Thyroid gland (tissue), 4 donors: ENCODE data around the gene AZGP1. TPM values are rescaled to one million over a fixed set of nuclear protein-coding genes. Genes with fewer than 3 reads are reported as not detected.
"Not testable (repeated sequence)": the region's sequence is repeated elsewhere in the genome, so short reads cannot be mapped to it uniquely, and the experiment has no call there.

Source experiments
- DNase-seq, 2 donors: peaks; one replicate each; pipeline ENCODE4 v3.0.0-alpha.2; 2019
- H3K27ac ChIP-seq, 3 donors: fragments of 200-600 bp; sonication (generic); 1 replicate in 2 of 3; 2 replicates in 1 of 3; pipeline ENCODE4 v1.5.1; 2016 to 2019; ENCODE audit warnings: mild to moderate bottlenecking in 1 of 3, moderate library complexity in 1 of 3
- H3K27me3 ChIP-seq: fragments of 200-600 bp; sonication (generic); one replicate; pipeline ENCODE4 v1.5.1; 2019
- H3K36me3 ChIP-seq, 2 donors: fragments of 200-600 bp; sonication (generic); one replicate each; pipeline ENCODE4 v1.5.1; 2016 to 2019
- H3K4me1 ChIP-seq, 2 donors: fragments of 200-600 bp; sonication (generic); one replicate each; pipeline ENCODE4 v1.5.1; 2017 to 2019
- H3K4me3 ChIP-seq, 3 donors: fragments of 200-600 bp; sonication (generic); replicated peaks in 1 of 3; 1 replicate in 2 of 3; 2 replicates in 1 of 3; pipeline ENCODE4 v1.5.1; 2016; ENCODE audit warnings: mild to moderate bottlenecking in 1 of 3
- H3K9me3 ChIP-seq: fragments of 200-600 bp; sonication (generic); one replicate; pipeline ENCODE4 v1.5.1; 2017
- POLR2A ChIP-seq, 2 donors: fragments of 450-650 bp; IDR thresholded peaks; one replicate each; pipeline ENCODE4 v1.6.1; 2017; ENCODE audit warnings: antibody characterized with exemption in 2 of 2, mild to moderate bottlenecking in 2 of 2, moderate library complexity in 1 of 2
- WGBS, 2 donors: methylation state at CpG; one replicate each; pipeline ENCODE4 v1.1.5; 2017; 5-methylcytosine and 5-hydroxymethylcytosine counted together
- intact Hi-C: fragments of 100-400 bp; cut with DNase I; formaldehyde crosslinking; loops from one replicate; pipeline ENCODE4 v1.15.1; 2023
- total RNA-seq, 4 donors: library from RNA; depleted of rRNA; stranded (reverse); fragments of >200 nt; gene quantifications; one replicate each; pipeline ENCODE4 v1.2.3, GENCODE V29; 2016
- TF ChIP-seq, protein P1 (sequence below), 6 experiments: fragments of 200-600 bp in 3 of 6; fragments of 450-650 bp in 3 of 6; sonication (generic) in 3 of 6; IDR thresholded peaks; one replicate each; pipeline ENCODE4 v1.5.1; 2016 to 2019; ENCODE audit warnings: antibody characterized with exemption in 6 of 6, mild to moderate bottlenecking in 2 of 6, inconsistent platforms in 1 of 6, moderate library complexity in 1 of 6

AZGP1 gene
- total RNA-seq, 4 donors from 2014 or later, result 1.6 to 3.5 (median 3.1) TPM; not detected in 1

DNA sequence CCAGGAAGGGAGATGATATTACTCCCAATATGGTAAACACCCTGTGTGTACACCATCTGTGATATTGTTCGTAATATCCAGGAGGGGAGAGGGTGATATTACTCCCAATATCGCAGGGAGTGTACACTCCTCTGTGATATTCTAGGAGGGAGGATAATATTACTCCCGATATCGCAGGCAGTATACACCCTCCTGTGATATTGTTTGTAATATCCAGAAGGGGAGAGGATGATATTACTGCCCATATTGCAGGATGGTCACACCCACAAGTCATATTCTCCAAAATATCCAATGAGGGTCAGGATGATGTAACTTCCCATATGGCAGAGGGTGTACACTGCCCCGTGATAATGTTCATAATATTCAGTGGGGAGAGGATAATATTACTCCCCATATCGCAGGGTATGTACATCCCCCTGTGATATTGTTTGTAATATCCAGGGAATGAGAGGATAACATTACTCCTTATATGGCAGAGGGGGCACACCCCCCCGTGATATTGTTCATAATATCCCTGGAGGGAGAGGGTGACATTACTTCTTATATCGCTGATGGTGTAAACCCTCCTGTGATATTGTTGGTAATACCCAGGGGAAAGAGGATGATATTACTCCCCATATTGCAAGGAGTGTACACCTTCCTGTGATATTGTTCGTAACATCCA lies 17.1 kb downstream of the AZGP1 start:
- H3K4me1 ChIP-seq, result no peaks in the 10 kb centered on the region
- WGBS, 2 donors, result 73 to 76% methylated on average over 9 of the region's 9 CpGs
- H3K36me3 ChIP-seq, result no peaks in the 10 kb centered on the region
- no peaks in the 10 kb centered on the region for H3K9me3 ChIP-seq
- H3K27me3 ChIP-seq, result no peaks in the 10 kb centered on the region
- no peak overlapping the region for H3K4me3 ChIP-seq
- H3K27ac ChIP-seq, result no peak overlapping the region
- DNase-seq, result no peak
- intact Hi-C loops, result no loop called here
- TF ChIP-seq POLR2A (IDR thresholded peaks at IDR 0.05), result no peak
- TF ChIP-seq, protein P1, sequence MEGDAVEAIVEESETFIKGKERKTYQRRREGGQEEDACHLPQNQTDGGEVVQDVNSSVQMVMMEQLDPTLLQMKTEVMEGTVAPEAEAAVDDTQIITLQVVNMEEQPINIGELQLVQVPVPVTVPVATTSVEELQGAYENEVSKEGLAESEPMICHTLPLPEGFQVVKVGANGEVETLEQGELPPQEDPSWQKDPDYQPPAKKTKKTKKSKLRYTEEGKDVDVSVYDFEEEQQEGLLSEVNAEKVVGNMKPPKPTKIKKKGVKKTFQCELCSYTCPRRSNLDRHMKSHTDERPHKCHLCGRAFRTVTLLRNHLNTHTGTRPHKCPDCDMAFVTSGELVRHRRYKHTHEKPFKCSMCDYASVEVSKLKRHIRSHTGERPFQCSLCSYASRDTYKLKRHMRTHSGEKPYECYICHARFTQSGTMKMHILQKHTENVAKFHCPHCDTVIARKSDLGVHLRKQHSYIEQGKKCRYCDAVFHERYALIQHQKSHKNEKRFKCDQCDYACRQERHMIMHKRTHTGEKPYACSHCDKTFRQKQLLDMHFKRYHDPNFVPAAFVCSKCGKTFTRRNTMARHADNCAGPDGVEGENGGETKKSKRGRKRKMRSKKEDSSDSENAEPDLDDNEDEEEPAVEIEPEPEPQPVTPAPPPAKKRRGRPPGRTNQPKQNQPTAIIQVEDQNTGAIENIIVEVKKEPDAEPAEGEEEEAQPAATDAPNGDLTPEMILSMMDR (IDR thresholded peaks at IDR 0.05), result no peak

DNA sequence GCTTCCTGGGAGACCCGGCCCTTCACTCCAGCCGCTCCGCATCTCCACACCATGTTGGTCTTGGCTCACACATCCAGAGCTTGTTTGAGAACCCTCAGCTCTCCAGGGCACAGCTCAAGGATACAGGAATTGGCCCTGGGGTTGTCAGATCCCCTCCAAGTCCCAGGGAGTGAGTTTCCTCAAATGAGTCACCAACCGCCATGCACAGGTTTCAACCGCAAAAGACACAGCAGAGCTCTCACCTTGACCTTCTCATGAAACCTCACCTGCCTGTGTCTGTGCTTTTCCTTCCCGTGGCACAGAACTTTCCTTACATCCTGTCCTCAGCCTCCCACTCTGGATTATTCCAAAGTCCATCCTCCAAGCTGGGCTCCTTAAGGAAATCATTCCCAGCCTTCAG lies 20.6 kb downstream of the AZGP1 start:
- no peaks in the 10 kb centered on the region for H3K36me3 ChIP-seq
- H3K4me3 ChIP-seq, result no peak overlapping the region
- intact Hi-C loops, result no loop called here
- no peak overlapping the region for H3K27ac ChIP-seq
- H3K4me1 ChIP-seq, result no peaks in the 10 kb centered on the region
- no peaks in the 10 kb centered on the region for H3K27me3 ChIP-seq
- DNase-seq, result no peak
- no peak for TF ChIP-seq POLR2A (IDR thresholded peaks at IDR 0.05)
- TF ChIP-seq, protein P1 (IDR thresholded peaks at IDR 0.05), result no peak
- WGBS, 2 donors, result 87 to 93% methylated on average over 6 of the region's 6 CpGs
- no peaks in the 10 kb centered on the region for H3K9me3 ChIP-seq

DNA sequence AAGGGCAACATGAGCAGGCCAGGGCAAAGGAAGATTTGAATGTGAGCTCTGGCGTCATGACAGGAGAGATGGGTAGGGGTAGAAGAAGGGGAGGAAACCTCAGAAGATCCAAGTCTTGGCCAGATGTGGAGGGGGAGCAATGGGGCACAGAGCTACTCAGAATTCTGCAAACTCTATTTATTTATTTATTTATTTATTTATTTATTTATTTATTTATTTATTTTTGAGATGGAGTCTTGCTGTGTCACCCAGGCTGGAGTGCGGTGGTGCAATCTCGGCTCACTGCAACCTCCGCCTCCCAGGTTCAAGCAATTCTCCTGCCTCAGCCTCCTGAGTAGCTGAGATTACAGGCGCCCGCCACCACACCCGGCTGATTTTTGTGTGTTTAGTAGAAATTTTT lies 21.2 kb downstream of the AZGP1 start:
- H3K4me3 ChIP-seq, intact Hi-C loops, H3K27me3 ChIP-seq, H3K4me1 ChIP-seq, H3K36me3 ChIP-seq, H3K9me3 ChIP-seq, DNase-seq, H3K27ac ChIP-seq: not testable (repeated sequence)
- WGBS, 2 donors, result 90 to 91% methylated on average over 7 of the region's 7 CpGs

DNA sequence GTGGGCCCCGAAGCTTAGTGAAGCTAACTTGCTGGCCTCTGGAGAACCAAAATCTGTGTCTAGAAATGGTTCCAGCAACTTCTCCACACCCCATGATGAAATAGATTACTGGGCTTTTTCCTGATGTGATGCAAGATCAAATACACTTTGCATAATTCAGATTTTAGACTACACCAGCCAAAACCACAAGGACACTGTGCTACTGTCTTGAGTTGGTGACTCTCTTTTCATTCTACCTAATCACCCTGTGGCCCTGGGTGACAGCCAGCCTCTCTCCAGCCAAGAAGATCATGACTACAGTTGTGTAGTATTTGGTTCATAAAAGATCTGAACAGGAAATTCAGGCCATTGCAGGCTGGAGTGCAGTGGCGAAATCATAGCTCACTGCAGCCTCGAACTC lies 22.2 kb downstream of the AZGP1 start:
- H3K27ac ChIP-seq, result no peak overlapping the region
- TF ChIP-seq POLR2A (IDR thresholded peaks at IDR 0.05), result no peak
- TF ChIP-seq, protein P1 (IDR thresholded peaks at IDR 0.05), result no peak

DNA sequence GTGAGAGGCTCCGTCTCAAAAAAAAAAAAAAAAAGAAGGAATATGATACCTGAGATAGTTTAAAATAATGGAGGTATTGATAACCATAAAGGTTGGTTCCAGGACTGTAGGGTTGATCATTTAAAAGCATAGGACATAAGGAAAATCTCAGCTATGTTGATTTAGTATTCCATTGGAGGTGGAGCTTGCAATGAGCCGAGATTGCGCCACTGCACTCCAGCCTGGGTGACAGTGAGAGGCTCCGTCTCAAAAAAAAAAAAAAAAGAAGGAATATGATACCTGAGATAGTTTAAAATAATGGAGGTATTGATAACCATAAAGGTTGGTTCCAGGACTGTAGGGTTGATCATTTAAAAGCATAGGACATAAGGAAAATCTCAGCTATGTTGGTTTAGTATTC lies 23.2 kb downstream of the AZGP1 start:
- DNase-seq, H3K4me3 ChIP-seq, H3K4me1 ChIP-seq, H3K9me3 ChIP-seq, H3K27me3 ChIP-seq, H3K27ac ChIP-seq, intact Hi-C loops, H3K36me3 ChIP-seq: not testable (repeated sequence)
- 68 to 73% methylated on average over 4 of the region's 4 CpGs for WGBS, 2 donors

More for the DNA sequence above, 22.2 kb downstream of the AZGP1 start:
- Histone ChIP-seq H3K4me1 (no peaks in the 10 kb centered on the region), H3K4me3 (no peak overlapping the region), H3K27me3 (no peaks in the 10 kb centered on the region), H3K9me3 (no peaks in the 10 kb centered on the region), H3K36me3 (no peaks in the 10 kb centered on the region)
- intact Hi-C loops, result no loop called here
- 78 to 90% methylated on average over 3 of the region's 3 CpGs for WGBS, 2 donors
- DNase-seq, result peak in 1 of 2 donors; percentile 10

DNA sequence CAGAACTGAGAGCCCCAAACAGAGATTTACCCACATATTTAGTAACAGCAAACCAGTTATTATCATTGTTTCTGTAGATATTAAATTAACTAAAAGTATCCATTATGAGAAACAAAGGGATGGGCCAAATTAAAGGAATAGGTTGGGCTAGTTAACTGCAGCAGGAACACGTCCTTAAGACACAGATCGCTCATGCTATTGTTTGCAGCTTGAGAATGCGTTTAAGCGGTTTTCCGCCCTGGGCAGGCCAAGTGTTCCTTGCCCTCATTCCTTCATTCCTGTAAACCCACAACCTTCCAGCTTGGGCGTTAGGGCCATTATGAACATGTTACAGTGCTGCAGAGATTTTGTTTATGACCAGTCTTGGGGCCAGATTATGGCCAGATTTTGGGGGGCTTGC lies 25.0 kb downstream of the AZGP1 start:
- H3K27me3 ChIP-seq, intact Hi-C loops, H3K4me3 ChIP-seq, H3K4me1 ChIP-seq, DNase-seq, H3K36me3 ChIP-seq, H3K27ac ChIP-seq, H3K9me3 ChIP-seq: not testable (repeated sequence)
- 90 to 93% methylated on average over 6 of the region's 6 CpGs for WGBS, 2 donors
